GM12872 (cell line): ENCODE measurements around the gene PAQR8.
A peak's percentile ranks its signal among the peaks of the same experiment; 100 is the strongest.

Experiments used
- CTCF ChIP-seq: IDR thresholded peaks from 3 replicates; pipeline ENCODE4 v1.5.1; 2011; ENCODE audit warnings: low read depth, mild to moderate bottlenecking, low read length, moderate library complexity; ENCODE audit not compliant: insufficient read depth

Gene PAQR8

GRCh38 chr6:52415917-52416628, 54.1 kb downstream of the PAQR8 start:
- no peak for TF ChIP-seq CTCF

DNA sequence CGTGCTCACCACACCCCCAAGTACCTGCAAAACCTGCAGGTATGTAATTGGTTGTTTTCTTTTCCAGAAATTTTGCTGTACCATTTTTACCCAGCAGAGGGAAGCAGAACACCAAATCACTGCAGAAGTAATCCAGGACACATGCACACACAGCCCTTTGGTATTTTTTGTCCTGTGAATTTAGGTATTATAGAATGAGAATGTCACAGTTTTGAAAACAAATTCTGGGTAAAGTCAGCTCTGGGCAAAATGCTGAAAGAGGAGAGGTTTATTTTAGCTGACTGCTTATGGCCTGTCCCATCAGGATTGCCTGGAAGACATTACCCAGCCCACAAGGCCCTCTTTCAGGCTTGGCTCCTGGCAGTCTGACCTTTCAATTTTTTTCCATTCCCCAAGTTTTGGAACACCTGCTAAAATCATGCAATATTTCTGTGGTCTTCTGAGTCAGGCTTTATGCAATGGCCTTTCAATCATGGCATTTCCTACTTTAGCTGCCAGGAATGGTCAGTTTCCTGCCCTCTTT, 54.7 kb downstream of the PAQR8 start:
- TF ChIP-seq CTCF: peak; percentile 67

GRCh38 chr6:52417675-52418111, 55.7 kb downstream of the PAQR8 start:
- TF ChIP-seq CTCF: no peak

DNA sequence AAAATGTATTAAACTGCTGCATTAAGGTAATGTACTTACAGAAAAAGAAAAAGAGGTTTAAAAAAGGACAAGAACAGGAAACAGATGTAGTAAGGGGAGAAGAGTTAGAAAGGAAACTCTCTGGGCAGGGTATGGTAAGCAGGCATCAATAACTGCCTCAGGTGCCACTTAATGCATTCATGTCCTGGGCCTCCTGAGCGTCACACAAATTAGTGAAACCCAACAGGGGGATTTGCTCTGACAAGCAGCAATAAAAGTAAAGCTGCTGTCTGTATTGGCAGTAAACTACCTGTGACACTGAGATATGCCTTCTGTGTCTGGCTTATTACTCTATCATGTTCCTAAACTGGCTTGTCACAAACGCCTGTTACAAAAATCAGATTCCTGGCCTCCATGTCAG, 56.7 kb downstream of the PAQR8 start:
- no peak for TF ChIP-seq CTCF

DNA sequence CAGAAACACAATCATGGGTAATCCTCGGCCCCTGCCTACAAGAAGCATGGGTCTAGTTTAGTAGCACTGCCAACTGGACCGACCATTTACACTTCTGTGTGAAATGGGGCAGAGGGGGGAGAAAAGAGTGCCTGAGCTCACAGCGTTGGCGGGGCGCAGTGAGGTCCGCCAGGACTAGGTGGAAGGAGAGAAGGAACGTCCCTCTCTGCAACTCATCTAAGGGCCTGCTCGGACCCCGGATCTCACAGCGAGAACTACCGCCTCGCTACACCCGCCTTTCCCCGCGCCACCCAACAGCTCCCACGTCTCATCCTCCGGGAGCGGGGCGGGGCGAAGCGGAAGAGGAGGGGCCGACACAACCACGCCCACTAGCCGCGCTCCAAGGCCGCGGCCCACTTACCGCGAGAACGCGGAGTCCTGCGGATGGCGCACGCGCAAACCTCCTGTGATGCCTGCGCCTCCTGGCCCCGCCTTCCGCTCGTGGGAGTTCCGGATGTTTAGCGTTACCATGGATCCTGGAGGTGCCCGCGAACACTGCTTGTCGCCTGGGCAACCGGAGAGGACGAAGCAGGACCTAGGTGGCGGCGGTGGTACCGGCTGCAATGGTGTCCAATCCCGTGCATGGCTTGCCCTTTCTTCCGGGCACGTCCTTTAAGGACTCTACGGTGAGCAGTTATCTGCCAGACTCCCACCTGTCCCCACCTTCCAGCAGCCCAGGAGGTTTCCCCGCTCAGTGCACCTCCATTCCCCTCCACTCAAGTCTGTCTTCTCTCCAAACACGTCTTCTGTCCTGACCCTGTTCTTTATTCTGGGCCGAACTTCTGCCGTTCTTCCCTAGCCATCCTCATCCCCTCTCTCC, 58.1 kb downstream of the PAQR8 start, which contains the start of gene EFHC1:
TSS of gene EFHC1 (plus strand) at position 534 of the 859 bp plus-strand sequence. CDS start at position 603, 69 bp downstream.
- TF ChIP-seq CTCF: no peak

DNA sequence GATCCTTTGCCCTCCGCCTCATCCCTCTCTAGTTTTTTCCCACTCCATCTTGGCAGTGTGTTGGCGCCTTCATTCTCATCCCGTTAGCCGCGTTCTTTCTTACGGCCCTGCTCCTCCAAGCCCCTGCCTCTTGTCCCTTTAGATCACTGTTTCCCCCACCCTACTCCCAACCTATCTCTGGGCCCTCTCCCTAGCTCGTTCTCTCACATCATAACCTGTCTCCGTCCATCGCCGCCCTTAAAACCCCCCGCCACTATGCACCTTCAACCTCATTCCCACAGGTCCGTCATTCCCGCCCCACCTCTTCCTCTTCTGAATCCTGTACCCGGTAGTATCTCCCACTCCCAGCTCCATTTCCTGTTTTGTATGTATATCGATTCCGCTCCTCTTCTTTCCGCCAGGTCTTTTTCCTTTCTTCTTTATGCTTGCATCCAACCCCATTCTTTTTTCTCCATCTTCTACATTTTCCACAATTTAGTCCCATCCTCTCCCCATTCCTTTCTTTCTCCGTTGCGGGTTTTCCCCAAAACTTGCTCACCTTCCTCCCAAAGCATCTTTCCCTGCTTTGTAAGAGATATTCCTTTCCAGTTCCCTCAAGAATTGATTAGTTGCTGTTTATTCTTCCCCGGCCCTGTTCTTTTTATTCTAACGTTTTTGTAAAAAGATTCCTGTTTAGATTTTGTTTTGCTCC, 58.9 kb downstream of the PAQR8 start:
- TF ChIP-seq CTCF: no peak

DNA sequence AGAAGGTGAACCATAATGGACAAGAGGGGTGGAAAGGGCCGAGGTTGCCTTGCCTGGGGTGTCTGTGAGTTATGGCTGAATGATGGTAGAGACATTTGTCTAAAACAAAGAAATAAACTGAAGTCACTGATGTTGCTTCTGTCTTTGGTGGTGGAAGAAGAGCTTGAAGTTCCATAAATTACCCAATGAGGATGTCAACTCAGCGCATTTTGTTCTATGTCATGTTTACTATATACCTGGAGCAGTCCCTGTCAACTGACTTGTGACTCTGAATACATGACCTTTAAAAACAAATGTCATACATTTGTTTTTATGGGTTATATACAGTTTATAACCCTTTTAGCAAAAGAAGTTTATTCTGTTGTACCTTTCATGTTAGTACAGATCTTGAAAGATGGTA, 60.2 kb downstream of the PAQR8 start:
- no peak for TF ChIP-seq CTCF
